Tongue (tissue), 3 donors: Measurements from ENCODE around the gene HM13. TPM values are rescaled to one million over a fixed set of nuclear protein-coding genes. Genes with fewer than 3 reads are reported as not detected.
"Not testable (repeated sequence)": the region's sequence is repeated elsewhere in the genome, so short reads cannot be mapped to it uniquely, and the experiment has no call there.

Experiments used
- DNase-seq: peaks from one replicate; pipeline ENCODE4 v3.0.0-alpha.2; 2015
- small RNA-seq: library from RNA; depleted of rRNA; stranded (forward); fragments of <200 nt; gene quantifications from one replicate; pipeline ENCODE3, GENCODE V24; 2014; ENCODE audit warnings: low replicate concordance
- total RNA-seq: library from RNA; depleted of rRNA; stranded (reverse); fragments of >200 nt; gene quantifications from one replicate; pipeline ENCODE4 v1.2.3, GENCODE V29; 2014

The HM13 gene
- total RNA-seq, 1 donor from 2014 or later, result 44.3 TPM

GRCh38 chr20:31612271-31612640 is 98.0 kb downstream of the HM13 start:
- DNase-seq, result not testable (repeated sequence)

GRCh38 chr20:31615416-31615815 is 101.2 kb downstream of the HM13 start:
- no peak for DNase-seq

- no peak for DNase-seq
Observed at GRCh38 chr20:31617432-31618104, 103.3 kb downstream of the HM13 start.

Small RNAs within 50 kb of the gene (small RNA-seq; reads per million reads assigned to genes)
- gene MIR3193, result not detected

Other genes with a start within 250 kb of the HM13 start
- not detected for gene DEFB116, start 205.9 kb upstream of the HM13 start, total RNA-seq
- gene DEFB118, start 145.8 kb upstream of the HM13 start, total RNA-seq, result not detected
- gene DEFB119, start 123.9 kb upstream of the HM13 start, total RNA-seq, result not detected
- not detected for gene DEFB121, start 108.2 kb upstream of the HM13 start, total RNA-seq
- gene DEFB123, start 73.8 kb upstream of the HM13 start, total RNA-seq, result not detected
- not detected for gene DEFB124, start 39.3 kb upstream of the HM13 start, total RNA-seq
- gene REM1, start 39.2 kb upstream of the HM13 start, total RNA-seq, result 4.5 TPM
- 94.2 TPM for gene ID1, start 90.8 kb downstream of the HM13 start, total RNA-seq
- 6.3 TPM for gene COX4I2, start 123.5 kb downstream of the HM13 start, total RNA-seq
- gene BCL2L1, start 208.4 kb downstream of the HM13 start, total RNA-seq, result 37.2 TPM
- gene TPX2, start 224.8 kb downstream of the HM13 start, total RNA-seq, result 19.6 TPM